ENCODE results near the gene PRPS1L1.

Gene PRPS1L1

DNA sequence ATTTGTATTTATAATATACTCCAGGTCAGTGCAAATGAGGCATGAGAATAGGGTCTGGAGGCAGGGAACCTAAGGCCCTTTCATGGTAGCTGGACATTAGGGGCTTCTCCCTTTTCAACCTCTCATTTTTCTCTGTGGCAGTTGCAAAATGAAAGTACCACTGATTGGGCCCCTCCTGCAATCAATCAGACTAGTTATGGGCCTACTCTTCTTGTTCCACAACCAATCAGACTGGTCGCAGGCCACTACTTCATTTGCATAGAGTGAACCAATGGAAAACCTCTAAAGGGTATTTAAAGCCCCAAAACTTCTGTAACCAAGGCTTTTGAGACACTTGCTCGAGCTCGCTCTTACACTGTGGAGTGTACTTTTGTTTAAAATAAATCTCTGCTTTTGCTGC is 10.0 kb upstream of the PRPS1L1 start:
- no peak overlapping the region for H3K4me3 ChIP-seq
- H3K4me1 ChIP-seq, result no peaks in the 10 kb centered on the region
- H3K36me3 ChIP-seq (replicated peaks), result no peaks in the 10 kb centered on the region
- no peak for DNase-seq (ENCODE audit: low spot score in 2 of 2)
- no peaks in the 10 kb centered on the region; the same call in 1 of the 2 replicates for H3K27me3 ChIP-seq (ENCODE audit: low read depth)
- in situ Hi-C loops (cut with MboI; ENCODE audit: low sequenced_read_pairs), result no loop called here
- H3K9me3 ChIP-seq, result no peaks in the 10 kb centered on the region

DNA sequence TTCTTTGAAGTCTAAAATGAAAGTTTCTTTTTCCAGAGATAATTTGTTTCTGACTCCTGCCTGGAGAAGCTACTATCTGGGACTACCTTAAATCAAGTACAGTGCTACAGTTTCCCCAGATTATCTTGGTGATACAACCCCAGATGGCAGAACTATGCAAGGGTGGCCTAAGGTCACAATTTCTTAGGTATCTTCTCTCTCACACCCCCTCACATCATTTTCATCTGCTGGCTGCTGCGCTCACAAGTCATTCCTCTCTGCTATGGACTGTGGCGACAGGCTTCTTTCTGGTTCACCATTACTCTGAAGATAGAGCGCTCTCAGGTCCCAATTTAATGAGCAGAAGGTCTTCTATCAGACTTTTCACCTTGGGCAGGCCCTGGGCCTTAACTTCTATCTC is 9.1 kb upstream of the PRPS1L1 start:
- H3K36me3 ChIP-seq (replicated peaks), result no peaks in the 10 kb centered on the region
- no peak for DNase-seq (ENCODE audit: low spot score in 2 of 2)
- H3K4me3 ChIP-seq, result no peak overlapping the region
- no peaks in the 10 kb centered on the region for H3K4me1 ChIP-seq
- no peaks in the 10 kb centered on the region for H3K9me3 ChIP-seq
- in situ Hi-C loops (cut with MboI; ENCODE audit: low sequenced_read_pairs), result no loop called here
- H3K27me3 ChIP-seq (ENCODE audit: low read depth), result no peaks in the 10 kb centered on the region; the same call in 1 of the 2 replicates

DNA sequence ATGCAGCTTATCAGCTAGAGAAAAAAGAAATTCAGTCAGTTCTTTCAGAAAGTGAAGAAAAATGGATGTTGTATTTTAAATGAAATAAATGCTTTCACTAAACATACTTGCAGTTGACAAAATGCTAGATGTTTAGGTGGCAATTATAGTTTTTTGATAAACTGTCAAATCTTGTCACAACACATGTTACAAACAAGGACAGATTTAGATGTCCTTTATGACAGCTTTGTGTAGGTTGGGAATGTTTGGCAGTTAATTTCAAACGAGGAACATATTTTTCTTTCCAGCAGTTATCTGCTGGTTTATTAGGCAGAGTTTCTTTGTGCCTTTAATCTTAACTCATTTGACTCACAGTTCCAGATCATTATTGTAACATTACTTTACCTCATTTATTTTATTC is 3.1 kb upstream of the PRPS1L1 start:
- Histone ChIP-seq H3K4me1 (no peaks in the 10 kb centered on the region), H3K4me3 (no peak overlapping the region), H3K36me3 (replicated peaks) (no peaks in the 10 kb centered on the region), H3K9me3 (no peaks in the 10 kb centered on the region), H3K27me3 (ENCODE audit: low read depth) (no peaks in the 10 kb centered on the region; the same call in 1 of the 2 replicates)
- in situ Hi-C loops (cut with MboI; ENCODE audit: low sequenced_read_pairs), result no loop called here
- no peak for DNase-seq (ENCODE audit: low spot score in 2 of 2)

DNA sequence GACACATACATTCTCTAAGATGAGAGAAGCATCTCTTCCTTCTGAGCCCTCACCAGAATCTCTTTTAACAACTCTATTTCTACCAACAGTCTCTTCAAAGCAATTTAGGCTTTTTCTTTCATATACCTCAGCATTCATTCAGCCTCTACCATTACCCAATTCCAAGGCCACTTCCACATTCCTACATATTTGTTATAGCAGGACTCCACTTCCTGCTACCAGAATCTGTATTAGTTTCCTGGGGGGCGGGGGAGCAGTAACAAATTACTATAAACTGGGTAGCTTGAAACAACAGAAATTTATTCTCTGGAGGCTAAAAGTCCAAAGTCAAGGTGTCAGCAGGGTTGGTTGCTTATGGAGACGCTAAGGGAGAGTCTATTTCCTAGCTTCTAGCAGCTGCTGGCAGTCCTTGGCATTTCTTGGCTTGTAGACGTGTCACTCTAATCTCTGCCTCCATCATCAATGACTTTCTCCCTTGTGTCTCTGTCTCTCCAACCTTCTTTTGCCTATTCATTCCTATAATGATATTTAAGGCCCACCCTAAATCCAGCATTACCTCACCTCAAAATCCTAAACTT is 7.4 kb downstream of the PRPS1L1 start:
- Histone ChIP-seq H3K36me3 (replicated peaks) (no peaks in the 10 kb centered on the region), H3K4me3 (no peak overlapping the region), H3K27me3 (ENCODE audit: low read depth) (no peaks in the 10 kb centered on the region), H3K4me1 (no peaks in the 10 kb centered on the region), H3K9me3 (no peaks in the 10 kb centered on the region)
- no peak for DNase-seq (ENCODE audit: low spot score in 2 of 2)
- in situ Hi-C loops (cut with MboI; ENCODE audit: low sequenced_read_pairs), result no loop called here

DNA sequence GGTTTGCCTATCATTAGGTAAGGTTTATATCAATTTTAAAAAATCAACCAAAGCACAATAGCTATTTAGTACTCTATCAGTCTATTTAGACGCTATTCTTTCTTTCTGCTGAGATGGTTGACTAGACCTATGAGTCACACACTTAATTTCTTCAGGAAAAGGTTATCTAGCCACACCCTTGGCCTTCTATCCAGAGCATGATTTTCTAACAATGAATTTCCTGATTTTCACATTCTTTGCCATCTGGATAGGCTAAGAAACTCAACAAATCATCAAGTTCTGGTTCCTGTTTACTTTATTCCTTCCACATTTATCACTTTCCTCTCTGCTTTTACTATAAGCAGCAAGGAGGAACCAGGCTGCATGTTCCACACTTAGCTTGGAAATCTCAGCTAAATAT is 8.1 kb downstream of the PRPS1L1 start:
- DNase-seq (ENCODE audit: low spot score in 2 of 2), result no peak
- no peaks in the 10 kb centered on the region for H3K9me3 ChIP-seq

DNA sequence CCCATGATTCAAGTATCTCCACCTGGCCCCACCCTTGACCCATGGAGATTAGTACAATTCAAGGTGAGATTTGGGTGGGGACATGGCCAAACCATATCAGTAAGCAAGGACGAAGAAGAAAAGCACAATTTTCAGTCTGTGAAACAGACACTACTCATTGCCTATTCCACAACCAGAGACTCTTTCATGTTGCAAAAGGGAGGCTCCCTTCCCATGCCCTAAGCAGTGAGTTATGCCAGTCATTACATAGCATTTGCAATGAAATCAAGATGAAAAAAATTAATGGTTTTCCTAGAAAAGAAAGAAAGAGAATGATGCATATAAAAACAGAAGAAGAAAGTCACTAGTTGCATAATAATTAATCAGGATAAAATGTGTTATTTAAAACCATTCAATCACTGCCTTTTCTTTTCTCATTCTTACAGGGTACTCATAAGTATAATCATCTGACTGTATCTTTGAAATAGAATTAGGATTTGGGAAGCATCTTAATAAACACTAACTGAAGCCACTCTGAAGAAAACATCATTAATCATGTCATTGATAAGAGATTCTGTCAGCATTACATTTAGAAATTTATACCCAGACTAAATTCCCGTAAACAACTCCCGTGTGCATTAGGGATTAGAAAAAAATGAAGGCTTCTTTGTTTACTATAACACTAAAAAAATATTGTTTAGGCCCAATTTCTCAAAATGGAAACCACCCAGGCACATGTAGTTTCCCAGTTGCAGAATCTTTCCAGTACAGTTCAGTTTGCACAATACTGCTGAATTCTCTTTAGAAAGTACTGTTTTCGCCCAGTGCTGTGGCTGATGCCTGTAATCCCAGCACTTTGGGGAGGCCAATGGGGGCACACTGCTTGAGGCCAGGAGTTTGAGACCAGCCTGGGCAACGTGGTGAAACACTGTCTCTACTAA is 9.1 kb downstream of the PRPS1L1 start:
- no peaks in the 10 kb centered on the region for H3K36me3 ChIP-seq (replicated peaks)
- H3K9me3 ChIP-seq, result no peaks in the 10 kb centered on the region
- no peaks in the 10 kb centered on the region for H3K27me3 ChIP-seq (ENCODE audit: low read depth)
- no peaks in the 10 kb centered on the region for H3K4me1 ChIP-seq
- no peak overlapping the region for H3K4me3 ChIP-seq
- in situ Hi-C loops (cut with MboI; ENCODE audit: low sequenced_read_pairs), result no loop called here
- DNase-seq (ENCODE audit: low spot score in 2 of 2), result no peak

More for the DNA sequence above, 8.1 kb downstream of the PRPS1L1 start:
- no peaks in the 10 kb centered on the region for H3K27me3 ChIP-seq (ENCODE audit: low read depth)
- no peaks in the 10 kb centered on the region for H3K36me3 ChIP-seq (replicated peaks)
- H3K4me3 ChIP-seq, result no peak overlapping the region
- no peaks in the 10 kb centered on the region for H3K4me1 ChIP-seq
- in situ Hi-C loops (cut with MboI; ENCODE audit: low sequenced_read_pairs), result no loop called here

DNA sequence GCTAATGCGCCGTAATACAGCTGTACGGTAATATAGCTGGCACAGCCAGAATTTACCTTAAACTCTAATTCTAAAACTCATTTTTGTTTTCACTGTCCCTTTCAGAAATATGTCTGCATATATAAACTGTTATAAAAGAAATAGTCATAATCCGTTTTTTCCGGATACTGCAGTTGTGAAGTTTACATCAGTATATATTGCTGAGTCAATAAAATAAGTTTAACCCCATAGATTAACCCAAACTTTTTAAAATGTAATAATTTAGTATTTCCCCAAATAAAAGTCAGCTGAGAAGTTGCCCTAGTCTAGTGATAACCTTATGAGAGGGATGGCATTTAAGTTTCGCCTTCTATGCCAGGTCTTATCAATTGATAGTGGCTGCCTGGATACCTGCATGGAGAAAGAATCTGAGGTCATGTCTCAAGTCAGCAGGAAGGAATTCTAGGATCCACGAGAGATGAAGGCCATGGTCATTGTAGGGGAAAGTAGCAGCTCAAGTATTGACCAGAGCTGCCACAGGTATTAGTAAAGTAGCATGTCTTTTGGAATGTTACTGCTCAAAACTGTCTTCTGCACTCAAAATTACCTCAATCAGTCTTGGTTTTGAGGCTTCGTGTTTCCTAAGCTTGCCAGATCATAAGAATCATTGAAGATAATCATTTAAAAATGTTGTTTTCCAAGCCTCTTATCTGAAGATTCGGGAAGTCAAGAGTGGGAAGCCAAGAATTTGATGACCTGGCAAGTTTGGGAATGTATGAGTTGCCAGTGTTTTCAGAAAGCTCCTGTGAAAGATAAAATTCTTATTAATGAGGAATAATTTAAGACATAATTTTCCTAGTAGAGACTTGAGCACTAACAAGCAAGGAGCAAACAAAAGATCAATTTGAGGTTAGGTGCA is 10.8 kb downstream of the PRPS1L1 start:
- DNase-seq (ENCODE audit: low spot score in 2 of 2), result no peak
- no peak overlapping the region for H3K4me3 ChIP-seq
- no peaks in the 10 kb centered on the region for H3K36me3 ChIP-seq (replicated peaks)
- no peaks in the 10 kb centered on the region for H3K4me1 ChIP-seq
- no peaks in the 10 kb centered on the region for H3K27me3 ChIP-seq (ENCODE audit: low read depth)
- no peaks in the 10 kb centered on the region for H3K9me3 ChIP-seq
- in situ Hi-C loops (cut with MboI; ENCODE audit: low sequenced_read_pairs), result no loop called here

DNA sequence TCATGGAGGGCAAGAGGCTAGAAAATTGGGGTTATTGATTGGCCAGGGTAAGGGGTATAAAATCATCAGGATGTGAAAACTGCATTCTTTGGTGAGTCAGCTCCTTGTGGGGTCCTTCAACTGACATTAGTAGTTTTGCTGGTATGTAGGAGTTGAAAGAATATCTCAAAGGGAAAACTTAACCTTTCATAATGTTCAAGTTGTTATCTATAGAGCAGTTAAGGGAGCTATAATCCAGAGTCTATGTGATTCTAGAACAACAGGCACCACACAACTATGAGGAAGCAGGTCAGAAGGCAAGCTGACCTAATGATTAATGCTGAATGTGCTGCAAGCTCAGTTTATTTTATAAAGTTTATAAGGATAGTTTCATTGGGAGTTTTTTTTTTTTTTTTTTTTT is 13.7 kb downstream of the PRPS1L1 start:
- Histone ChIP-seq H3K27me3 (ENCODE audit: low read depth) (no peaks in the 10 kb centered on the region), H3K4me3 (no peak overlapping the region), H3K4me1 (no peaks in the 10 kb centered on the region), H3K9me3 (no peaks in the 10 kb centered on the region), H3K36me3 (replicated peaks) (no peaks in the 10 kb centered on the region)
- no peak for DNase-seq (ENCODE audit: low spot score in 2 of 2)
- in situ Hi-C loops (cut with MboI; ENCODE audit: low sequenced_read_pairs), result no loop called here

DNA sequence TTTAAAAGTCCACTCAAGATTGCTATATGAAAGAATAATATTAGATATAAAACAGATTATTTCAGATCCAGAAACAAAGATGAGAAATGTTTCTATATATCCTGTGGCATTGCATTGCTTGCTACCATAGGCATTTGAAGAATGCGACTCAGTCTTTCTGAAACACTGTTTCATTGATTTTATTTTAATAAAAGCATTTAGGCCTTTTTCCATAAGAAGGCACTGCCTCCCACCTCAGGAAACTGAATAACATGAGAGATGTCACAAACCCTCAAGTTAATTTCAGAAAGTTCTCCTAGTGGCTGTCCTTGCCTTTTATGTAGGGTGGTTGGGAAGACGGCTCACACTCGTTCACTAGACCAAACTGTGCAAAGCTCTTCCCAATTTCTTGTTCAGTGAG is 23.3 kb downstream of the PRPS1L1 start:
- Histone ChIP-seq H3K4me3 (no peak overlapping the region), H3K27me3 (ENCODE audit: low read depth) (no peaks in the 10 kb centered on the region), H3K36me3 (replicated peaks) (no peaks in the 10 kb centered on the region), H3K9me3 (no peaks in the 10 kb centered on the region), H3K4me1 (peaks cover 13% of the 10 kb centered on the region)
- in situ Hi-C loops (cut with MboI; ENCODE audit: low sequenced_read_pairs), result no loop called here
- peak; percentile 19 to 73 for DNase-seq (ENCODE audit: low spot score in 2 of 2)

DNA sequence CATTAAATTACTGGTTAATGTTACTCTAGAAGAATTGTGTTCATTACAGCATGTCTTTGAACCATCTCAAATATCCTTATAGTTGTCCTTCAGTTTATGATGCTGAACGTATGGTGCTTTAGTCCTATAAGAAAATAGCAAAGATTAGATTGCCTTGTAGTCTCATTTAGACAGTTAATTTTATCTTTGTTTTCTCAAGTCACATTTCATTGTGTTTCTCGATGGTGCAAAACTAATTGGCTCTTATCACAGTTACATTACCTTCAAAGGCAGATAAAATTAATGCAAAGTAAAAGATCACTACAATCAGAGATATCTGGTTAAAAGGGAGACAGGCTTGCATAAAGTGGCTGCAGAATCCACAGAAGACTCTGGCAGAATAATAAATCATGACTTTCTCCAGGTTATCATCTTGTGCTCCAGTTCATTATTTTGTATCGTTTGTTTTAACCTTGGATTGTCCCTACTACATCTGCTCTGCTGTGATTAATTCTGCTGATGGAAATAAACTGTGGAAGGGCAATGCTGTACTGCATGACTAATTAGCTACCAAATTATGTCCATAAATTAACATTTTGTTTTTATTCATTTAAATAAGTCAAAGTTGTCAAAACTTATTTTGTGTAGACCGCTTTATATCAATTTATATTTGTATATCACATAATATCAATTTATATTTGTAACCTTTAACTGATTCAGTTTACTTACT is 24.2 kb downstream of the PRPS1L1 start:
- H3K4me1 ChIP-seq, result peaks cover 13% of the 10 kb centered on the region
- in situ Hi-C loops (cut with MboI; ENCODE audit: low sequenced_read_pairs), result no loop called here
- H3K27me3 ChIP-seq (ENCODE audit: low read depth), result no peaks in the 10 kb centered on the region
- no peaks in the 10 kb centered on the region for H3K9me3 ChIP-seq
- no peak for DNase-seq (ENCODE audit: low spot score in 2 of 2)
- no peaks in the 10 kb centered on the region for H3K36me3 ChIP-seq (replicated peaks)
- H3K4me3 ChIP-seq, result no peak overlapping the region

DNA sequence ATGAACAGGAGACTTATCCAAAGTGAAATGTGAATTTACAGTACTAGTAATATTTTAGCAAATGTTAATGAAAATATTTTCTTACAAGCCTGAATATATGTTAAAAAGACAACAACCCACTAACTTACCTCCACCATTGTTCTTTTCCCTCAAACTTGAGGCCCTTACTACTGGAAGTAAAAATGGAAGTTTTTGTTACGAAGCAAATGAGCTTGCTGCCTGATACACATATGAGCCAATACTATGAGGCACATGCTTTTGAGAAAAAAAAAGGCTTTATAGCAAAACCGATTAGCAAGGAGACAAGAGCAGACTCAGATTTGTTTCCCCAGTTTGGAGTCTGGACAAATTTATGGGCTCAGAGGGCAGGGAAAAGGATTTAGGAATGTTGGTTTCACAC is 29.0 kb downstream of the PRPS1L1 start:
- DNase-seq (ENCODE audit: low spot score in 2 of 2), result no peak
- in situ Hi-C loops (cut with MboI; ENCODE audit: low sequenced_read_pairs), result no loop called here
- no peaks in the 10 kb centered on the region for H3K9me3 ChIP-seq
- no peak overlapping the region for H3K4me3 ChIP-seq
- H3K27me3 ChIP-seq (ENCODE audit: low read depth), result no peaks in the 10 kb centered on the region
- H3K36me3 ChIP-seq (replicated peaks), result no peaks in the 10 kb centered on the region
- peaks cover 2% of the 10 kb centered on the region for H3K4me1 ChIP-seq

DNA sequence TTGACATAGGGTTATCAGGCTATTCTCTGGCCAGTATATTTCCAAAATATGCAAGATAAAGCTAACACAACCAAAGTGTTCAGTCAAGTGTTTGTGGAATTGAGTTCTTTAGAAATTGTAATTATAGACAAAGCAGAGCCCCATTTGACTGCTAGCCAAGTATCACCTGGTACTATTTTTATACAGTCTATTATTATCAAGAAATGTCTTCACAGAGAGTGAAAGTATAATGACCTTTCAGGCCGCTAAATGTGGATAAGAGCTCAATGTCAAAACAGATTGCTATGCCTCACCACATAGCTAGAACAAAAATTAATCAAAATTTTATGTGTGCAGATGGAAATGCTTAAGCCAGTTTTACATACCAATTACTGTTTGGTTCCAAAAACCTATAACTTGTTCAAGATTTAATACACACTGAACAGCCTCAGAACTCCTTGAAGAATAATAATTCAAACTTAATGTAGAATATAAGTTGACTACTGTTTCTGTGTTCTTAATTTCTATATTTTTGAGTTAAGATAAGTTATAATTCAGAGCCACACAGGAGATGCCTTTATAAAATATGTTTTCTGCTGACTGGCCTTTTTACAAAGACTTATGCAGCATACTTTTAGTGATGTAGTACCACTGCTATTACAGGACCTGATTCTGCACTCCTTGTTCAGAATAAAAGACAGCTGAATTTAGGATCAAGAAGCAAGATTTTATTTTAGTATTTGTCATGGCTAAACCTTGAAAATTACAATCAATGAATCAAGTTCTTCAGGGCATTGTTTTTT is 31.0 kb downstream of the PRPS1L1 start:
- no peaks in the 10 kb centered on the region for H3K9me3 ChIP-seq
- in situ Hi-C loops (cut with MboI; ENCODE audit: low sequenced_read_pairs), result no loop called here
- no peaks in the 10 kb centered on the region for H3K36me3 ChIP-seq (replicated peaks)
- no peak overlapping the region for H3K4me3 ChIP-seq
- H3K4me1 ChIP-seq, result no peaks in the 10 kb centered on the region
- DNase-seq (ENCODE audit: low spot score in 2 of 2), result no peak
- no peaks in the 10 kb centered on the region for H3K27me3 ChIP-seq (ENCODE audit: low read depth)

DNA sequence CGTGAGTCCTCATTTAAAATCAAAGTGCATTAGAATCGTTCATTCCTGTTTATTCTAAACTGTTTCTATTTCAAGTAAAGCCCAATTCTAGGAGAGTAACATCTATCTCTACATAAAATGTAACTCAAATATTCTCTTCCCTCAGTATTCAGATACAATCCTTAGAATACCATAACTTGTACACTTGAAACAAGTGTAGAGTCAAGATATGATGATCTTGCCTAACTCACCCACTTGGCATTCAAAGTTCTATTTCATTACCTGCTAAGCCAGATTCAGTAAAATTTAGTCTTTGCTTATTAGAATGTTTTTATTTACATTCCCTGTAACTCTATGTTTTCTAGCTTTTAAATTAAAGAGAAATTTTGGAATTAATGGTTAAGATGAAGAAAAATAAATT is 31.6 kb downstream of the PRPS1L1 start:
- no peaks in the 10 kb centered on the region for H3K27me3 ChIP-seq (ENCODE audit: low read depth)
- no peaks in the 10 kb centered on the region for H3K36me3 ChIP-seq (replicated peaks)
- in situ Hi-C loops (cut with MboI; ENCODE audit: low sequenced_read_pairs), result no loop called here
- no peak overlapping the region for H3K4me3 ChIP-seq
- no peaks in the 10 kb centered on the region for H3K4me1 ChIP-seq
- H3K9me3 ChIP-seq, result no peaks in the 10 kb centered on the region
- no peak for DNase-seq (ENCODE audit: low spot score in 2 of 2)

Measured in HAP-1 (cell line).